H1 (cell line): Measurements from ENCODE around the gene PEX14. TPM values are rescaled to one million over a fixed set of nuclear protein-coding genes. Genes with fewer than 3 reads are reported as not detected.

Experiments used
- HDAC2 ChIP-seq, 2 experiments: fragments of 300-600 bp in 1 of 2; sonication (generic) in 1 of 2; IDR thresholded peaks; 2 replicates each; pipeline ENCODE4 v1.6.1; 2011 to 2012; ENCODE audit warnings: low read depth in 2 of 2, low read length in 2 of 2, mild to moderate bottlenecking in 2 of 2, moderate library complexity in 2 of 2, borderline replicate concordance in 1 of 2, inconsistent platforms in 1 of 2
- polyA plus RNA-seq, 7 experiments: library from polyadenylated mRNA; depleted of rRNA in 3 of 7; stranded (reverse) in 5 of 7; unstranded in 2 of 7; fragments of >200 nt in 5 of 7; fragments of 200-250 nt in 2 of 7; gene quantifications; 1 replicate in 5 of 7; 2 replicates in 1 of 7; 4 replicates in 1 of 7; pipeline versions ENCODE4 v1.2.1 to v1.2.3, GENCODE V29; 2011 to 2013; ENCODE audit warnings: missing spikeins in 2 of 7, mixed read lengths in 2 of 7
- total RNA-seq: library from RNA; stranded (reverse); fragmentation: NEBNext Ultra II Directional; extraction: Animal tissue kit (Norgen Biotek cat#: 25700); gene quantifications from 2 replicates; pipeline ENCODE4 v1.2.1, GENCODE V29; 2021

PEX14 gene
- total and polyA plus RNA-seq, 2 of the 8 experiments (the other 6 are each of a cell fraction or from before 2014, with no cell fraction given), result 13.0 to 19.8 TPM

GRCh38 chr1:10678402-10678801, 203.7 kb downstream of the PEX14 start (continued):
- TF ChIP-seq HDAC2 (IDR thresholded peaks at IDR 0.05; ENCODE audit: borderline replicate concordance in 1 of 2, low read depth in 2 of 2, low read length in 2 of 2), result no peak
